GM19239 (cell line): ENCODE data around the gene SCN4A.
A peak's percentile ranks its signal among the peaks of the same experiment; 100 is the strongest.

Experiments
- DNase-seq: peaks from one replicate; pipeline ENCODE4 v3.0.0; 2011; ENCODE audit warnings: low spot score; ENCODE audit not compliant: insufficient read length
- FAIRE-seq: peaks from 2 replicates; lab custom pipeline; 2011; peaks lifted over from hg19 to GRCh38; lab: Jason Lieb, UNC

The SCN4A gene

DNA sequence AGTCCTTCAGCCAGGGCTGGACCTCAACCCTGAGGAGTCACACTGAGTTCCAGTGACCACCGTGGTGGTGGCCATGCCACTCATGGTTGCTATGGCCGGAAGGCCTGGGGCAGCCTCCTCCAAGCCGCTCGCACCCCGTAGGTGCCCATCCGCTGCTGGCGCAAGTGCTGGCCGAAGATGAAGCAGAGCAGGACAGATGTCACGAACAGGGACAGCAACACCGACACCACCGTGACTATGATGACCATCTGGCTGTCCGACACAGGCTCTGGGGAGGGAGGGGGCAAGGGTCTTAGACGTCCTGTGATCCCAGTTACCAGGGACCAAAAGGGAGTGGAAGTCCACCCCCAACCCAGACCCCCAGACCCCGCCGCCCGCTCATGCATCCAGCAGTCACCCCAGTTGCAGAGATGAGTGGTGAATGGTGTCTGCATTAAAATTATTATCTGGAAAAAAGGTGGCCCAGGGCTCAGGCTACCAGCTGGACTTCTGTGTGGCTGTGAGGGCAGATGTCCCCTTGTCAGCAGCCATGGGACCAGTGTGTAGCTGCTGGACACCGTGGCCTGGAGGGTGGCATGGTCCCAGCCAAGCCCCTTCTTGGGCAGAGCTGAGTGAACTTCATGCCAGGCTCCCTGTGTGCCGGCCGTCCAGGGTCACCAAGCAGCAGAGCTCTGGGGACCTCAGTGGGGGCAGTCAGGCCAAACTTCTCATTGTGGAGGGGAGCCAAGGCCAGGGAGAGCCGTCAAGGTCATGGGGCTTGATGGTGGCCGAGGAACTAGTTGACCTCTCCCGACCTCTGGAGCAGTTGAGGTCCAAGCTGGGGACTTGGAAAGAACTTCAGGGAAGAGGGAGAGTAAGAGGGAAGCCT lies 30.2 kb upstream of the SCN4A start:
- no peak for FAIRE-seq
- no peak for DNase-seq

GRCh38 chr17:64001763-64002529 lies 29.2 kb upstream of the SCN4A start:
- FAIRE-seq, result no peak
- no peak for DNase-seq

GRCh38 chr17:64001091-64001579 lies 28.4 kb upstream of the SCN4A start:
- FAIRE-seq, result no peak

GRCh38 chr17:63999680-64000531 lies 27.2 kb upstream of the SCN4A start:
- FAIRE-seq (no peak), DNase-seq (no peak)

More at GRCh38 chr17:64001091-64001579, 28.4 kb upstream of the SCN4A start:
- no peak for DNase-seq

- DNase-seq (no peak), FAIRE-seq (no peak)
Observed at GRCh38 chr17:63998721-63999679, 26.3 kb upstream of the SCN4A start.

DNA sequence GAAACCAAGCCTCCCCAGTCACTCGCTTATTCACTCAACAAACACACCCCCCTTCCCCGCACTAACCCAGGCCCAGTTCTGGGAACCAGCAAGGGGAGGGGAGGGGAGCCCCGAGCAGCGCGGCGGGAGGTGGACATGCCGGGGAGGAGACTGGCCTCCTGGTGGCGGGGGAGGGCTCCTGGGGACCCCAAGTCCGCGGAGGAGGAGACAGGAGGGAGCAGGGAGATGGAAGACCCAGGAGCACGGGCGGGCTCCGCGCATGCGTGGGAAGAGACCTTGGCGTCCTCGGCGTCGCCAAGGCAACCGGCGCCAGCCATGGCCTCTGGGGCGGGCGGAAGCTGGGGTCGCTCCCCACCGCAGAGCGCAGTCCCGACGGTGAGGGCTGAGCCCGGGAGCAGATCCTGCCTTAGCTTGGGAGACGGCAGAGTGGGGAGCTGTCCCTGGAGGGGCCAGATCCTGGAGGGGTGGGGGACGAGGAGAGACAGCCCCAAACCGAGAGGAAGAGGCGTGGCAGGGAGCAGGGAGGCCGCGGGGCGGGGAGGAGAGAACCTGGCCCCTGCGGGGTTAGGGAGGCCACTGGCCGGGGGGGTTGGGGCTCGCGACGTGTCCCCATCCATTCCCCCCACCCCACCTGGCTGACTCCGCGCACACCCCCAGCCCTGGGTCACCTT lies 25.5 kb upstream of the SCN4A start, which contains the start of gene PRR29:
Gene PRR29, plus strand, starts transcription at position 302 of the 671 bp plus-strand sequence. Its CDS starts 14 bp downstream, at position 316.
- DNase-seq, result peak; percentile 89
- FAIRE-seq, result peak; percentile 64

- FAIRE-seq (no peak), DNase-seq (no peak)
Observed at GRCh38 chr17:63997341-63998048, 24.8 kb upstream of the SCN4A start.

- no peak for FAIRE-seq
- DNase-seq, result no peak
Observed at GRCh38 chr17:63996430-63997182, 23.9 kb upstream of the SCN4A start.

GRCh38 chr17:63995626-63996025 lies 22.9 kb upstream of the SCN4A start:
- FAIRE-seq, result no peak
- no peak for DNase-seq

- DNase-seq, result no peak
- no peak for FAIRE-seq
Observed at GRCh38 chr17:63993368-63993985, 20.8 kb upstream of the SCN4A start.

- FAIRE-seq, result no peak
- DNase-seq, result no peak
Observed at GRCh38 chr17:63991611-63992010, 18.9 kb upstream of the SCN4A start.

DNA sequence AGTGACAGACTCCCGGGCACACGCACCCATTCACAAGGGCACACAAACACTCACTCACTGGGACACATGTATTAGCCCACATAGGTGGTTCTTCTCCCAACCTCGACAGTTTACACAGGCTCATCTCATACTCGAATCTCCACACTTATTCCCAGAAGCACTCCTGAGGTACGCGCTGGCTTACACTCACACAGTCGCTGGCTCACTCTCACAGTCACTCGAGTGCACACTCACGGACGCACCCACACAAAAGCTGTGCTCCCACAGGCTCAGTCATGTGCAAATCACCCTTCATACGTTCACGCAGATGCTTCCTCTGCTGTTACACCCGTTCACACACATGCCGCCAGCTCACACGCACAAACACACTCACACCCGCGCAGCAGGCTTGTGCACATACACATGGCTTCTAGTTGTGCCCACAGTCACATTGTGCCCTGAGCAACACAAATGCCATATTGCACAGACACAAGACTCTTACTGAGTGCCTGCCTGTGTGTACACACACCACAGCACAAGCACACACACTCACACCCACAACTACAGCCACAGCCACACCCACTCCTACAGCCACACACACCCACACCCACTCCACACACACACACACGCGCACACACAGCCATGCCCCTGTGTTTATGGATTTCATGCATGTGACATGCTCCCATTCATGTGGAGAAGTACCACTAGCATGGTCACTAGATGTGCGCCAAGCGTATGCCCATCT lies 17.1 kb upstream of the SCN4A start:
- no peak for DNase-seq
- no peak for FAIRE-seq

DNA sequence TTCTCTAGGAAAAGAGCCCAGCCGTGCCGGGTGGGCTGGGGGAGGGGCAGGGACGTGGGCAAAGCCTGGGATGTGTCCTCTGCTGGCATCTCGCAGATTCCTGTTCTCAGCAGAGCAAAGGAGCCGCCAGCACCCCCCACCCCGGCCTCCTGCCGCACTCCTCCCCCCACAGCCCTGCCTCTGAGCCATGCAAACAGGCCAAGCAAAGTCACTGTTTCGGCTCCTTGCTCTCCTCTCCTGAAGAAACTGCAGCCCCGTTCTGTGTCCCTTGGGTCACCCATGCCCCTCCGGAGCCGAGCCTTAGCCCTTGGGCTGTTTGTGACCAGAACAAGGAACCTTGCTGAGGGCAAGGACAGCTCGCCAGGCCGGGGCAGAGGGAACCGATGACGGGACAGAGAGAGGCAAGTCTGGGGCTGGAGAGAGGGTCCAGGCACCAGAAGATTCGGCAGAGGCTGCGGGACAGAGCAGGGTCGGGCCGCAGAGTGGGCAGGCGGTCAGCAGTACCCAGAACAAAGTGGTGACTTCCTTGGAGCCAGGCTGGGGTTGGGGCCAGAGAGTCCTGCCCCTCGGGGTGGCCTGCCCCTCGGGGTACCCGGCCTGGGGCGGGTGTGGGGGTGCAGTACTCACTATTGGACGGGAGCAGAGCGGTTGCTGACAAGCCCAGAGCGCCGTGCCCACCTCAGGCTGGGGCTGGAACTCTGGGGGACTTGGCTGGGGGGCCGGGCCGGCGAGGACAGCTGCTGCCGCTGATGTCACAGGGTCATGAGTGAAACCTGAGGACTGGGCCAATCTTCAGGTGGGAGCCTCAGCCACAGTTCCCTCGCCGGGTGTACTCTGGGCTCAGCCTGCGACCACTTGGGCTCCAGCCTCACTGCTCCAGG lies 16.3 kb upstream of the SCN4A start:
- no peak for FAIRE-seq
- DNase-seq, result no peak

- FAIRE-seq (no peak), DNase-seq (no peak)
Observed at GRCh38 chr17:63988127-63988478, 15.4 kb upstream of the SCN4A start.
